Measurements from ENCODE around the gene ATP2C1. TPM values are rescaled to one million over a fixed set of nuclear protein-coding genes. Genes with fewer than 3 reads are reported as not detected.
"Not testable (repeated sequence)": the region's sequence is repeated elsewhere in the genome, so short reads cannot be mapped to it uniquely, and the experiment has no call there.

Gene ATP2C1
- total RNA-seq, 2 experiments from 2014 or later, result 51.3 to 56.2 TPM

GRCh38 chr3:130960139-130960795 lies 66.4 kb downstream of the ATP2C1 start:
- no peak overlapping the region for H3K4me3 Mint-ChIP-seq
- H3K27ac Mint-ChIP-seq, result no peak overlapping the region
- H3K36me3 Mint-ChIP-seq, result peaks cover 32% of the 10 kb centered on the region

DNA sequence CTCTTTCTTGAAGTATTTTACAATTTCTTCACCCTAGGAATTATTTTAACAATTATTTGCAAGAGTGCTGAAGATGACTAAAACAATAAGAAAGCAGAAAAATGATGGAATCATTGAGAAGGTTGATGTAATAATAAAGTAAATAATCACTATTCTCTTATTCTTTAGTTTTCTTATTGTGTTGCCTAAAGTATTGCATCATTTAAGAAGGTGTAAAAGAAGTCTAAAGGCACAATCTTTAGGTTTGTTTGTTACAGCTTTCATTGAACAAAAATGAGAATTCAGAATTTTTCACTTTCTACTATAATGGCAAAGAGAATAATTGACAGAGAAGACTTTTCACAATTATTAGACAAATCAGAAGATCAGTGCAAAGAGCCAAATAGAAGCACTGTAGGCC lies 67.6 kb downstream of the ATP2C1 start:
- Mint-ChIP-seq H3K4me1 (no peaks in the 10 kb centered on the region), H3K4me3 (no peak overlapping the region), H3K27ac (no peak overlapping the region), H3K9me3 (no peaks in the 10 kb centered on the region), H3K27me3 (no peaks in the 10 kb centered on the region), H3K36me3 (peaks cover 32% of the 10 kb centered on the region)
- POLR2A ChIA-PET, result no interaction called here
- no peak for DNase-seq
- ATAC-seq (ENCODE audit: low read depth), result no peak

More at GRCh38 chr3:130960139-130960795, 66.4 kb downstream of the ATP2C1 start:
- H3K4me1 Mint-ChIP-seq, result no peaks in the 10 kb centered on the region
- ATAC-seq (ENCODE audit: low read depth) (no peak), DNase-seq (no peak)
- H3K27me3 Mint-ChIP-seq, result no peaks in the 10 kb centered on the region
- POLR2A ChIA-PET, result no interaction called here
- no peaks in the 10 kb centered on the region for H3K9me3 Mint-ChIP-seq

DNA sequence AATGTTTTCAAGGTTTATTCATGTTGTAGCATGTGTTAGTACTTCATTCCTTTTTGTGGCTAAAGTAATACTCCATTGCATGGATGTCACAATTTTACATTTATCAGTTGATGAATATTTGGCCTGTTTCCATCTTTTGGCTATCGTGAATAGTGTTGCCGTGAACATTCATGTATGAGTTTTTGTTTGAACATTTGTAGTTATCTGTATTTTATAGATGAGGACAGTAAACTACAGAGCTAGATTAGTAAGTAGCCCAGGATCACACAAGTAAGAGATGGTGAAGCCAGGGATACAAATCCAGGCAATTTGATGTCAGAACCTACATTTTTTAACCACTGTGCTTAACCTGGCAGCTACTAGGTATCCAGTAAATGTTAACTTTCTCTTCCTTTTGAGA lies 69.6 kb downstream of the ATP2C1 start:
- POLR2A ChIA-PET, result no interaction called here
- Mint-ChIP-seq H3K9me3 (no peaks in the 10 kb centered on the region), H3K27me3 (no peaks in the 10 kb centered on the region), H3K4me1 (no peaks in the 10 kb centered on the region), H3K27ac (no peak overlapping the region), H3K36me3 (peaks cover 41% of the 10 kb centered on the region), H3K4me3 (no peak overlapping the region)
- DNase-seq (no peak), ATAC-seq (ENCODE audit: low read depth) (no peak)

- no peak overlapping the region for H3K27ac Mint-ChIP-seq
- H3K27me3 Mint-ChIP-seq, result no peaks in the 10 kb centered on the region
- no peak overlapping the region for H3K4me3 Mint-ChIP-seq
- H3K36me3 Mint-ChIP-seq, result peaks cover 44% of the 10 kb centered on the region
- ATAC-seq (ENCODE audit: low read depth), result no peak
- POLR2A ChIA-PET, result no interaction called here
- DNase-seq, result no peak
- H3K9me3 Mint-ChIP-seq, result no peaks in the 10 kb centered on the region
- no peaks in the 10 kb centered on the region for H3K4me1 Mint-ChIP-seq
Measured at GRCh38 chr3:130963878-130964277, 70.0 kb downstream of the ATP2C1 start.

DNA sequence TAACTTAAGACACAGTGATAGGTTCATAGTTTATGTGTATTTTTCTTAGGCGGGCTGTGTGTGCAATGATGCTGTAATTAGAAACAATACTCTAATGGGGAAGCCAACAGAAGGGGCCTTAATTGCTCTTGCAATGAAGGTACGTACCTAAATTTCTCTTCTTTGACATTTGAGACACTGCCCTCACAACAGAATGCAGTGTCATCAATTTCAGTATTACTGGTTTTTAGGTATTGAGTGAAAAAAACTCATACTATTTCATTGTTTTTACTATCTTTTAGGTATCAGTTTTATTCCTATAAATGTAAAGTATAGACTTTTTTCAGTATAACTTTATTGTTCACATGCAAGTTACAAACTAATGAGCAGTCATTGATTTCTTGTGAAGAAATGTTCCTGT lies 73.4 kb downstream of the ATP2C1 start:
- no peak overlapping the region for H3K27ac Mint-ChIP-seq
- H3K4me1 Mint-ChIP-seq, result no peaks in the 10 kb centered on the region
- H3K36me3 Mint-ChIP-seq, result peaks cover 45% of the 10 kb centered on the region
- DNase-seq, result no peak
- H3K4me3 Mint-ChIP-seq, result no peak overlapping the region
- H3K9me3 Mint-ChIP-seq, result no peaks in the 10 kb centered on the region
- ATAC-seq (ENCODE audit: low read depth), result no peak
- no peaks in the 10 kb centered on the region for H3K27me3 Mint-ChIP-seq
- POLR2A ChIA-PET, result no interaction called here

GRCh38 chr3:130968221-130968620 lies 74.3 kb downstream of the ATP2C1 start:
- POLR2A ChIA-PET, result no interaction called here
- no peak overlapping the region for H3K4me3 Mint-ChIP-seq
- peak overlapping the region; percentile 43 for H3K27ac Mint-ChIP-seq
- H3K4me1 Mint-ChIP-seq, result no peaks in the 10 kb centered on the region
- H3K9me3 Mint-ChIP-seq, result no peaks in the 10 kb centered on the region
- H3K36me3 Mint-ChIP-seq, result peaks cover 52% of the 10 kb centered on the region
- H3K27me3 Mint-ChIP-seq, result no peaks in the 10 kb centered on the region
- DNase-seq (no peak), ATAC-seq (ENCODE audit: low read depth) (no peak)

GRCh38 chr3:130969621-130970020 lies 75.7 kb downstream of the ATP2C1 start:
- Mint-ChIP-seq H3K36me3 (peaks cover 53% of the 10 kb centered on the region), H3K4me1 (no peaks in the 10 kb centered on the region), H3K4me3 (no peak overlapping the region), H3K9me3 (no peaks in the 10 kb centered on the region), H3K27ac (no peak overlapping the region), H3K27me3 (no peaks in the 10 kb centered on the region)
- POLR2A ChIA-PET, result interaction anchor here (0.6 kb wide), 1 partner anchor 67 kb away, joined by 3 read pairs; no protein-coding TSS in a partner anchor
- no peak for ATAC-seq (ENCODE audit: low read depth)
- no peak for DNase-seq

GRCh38 chr3:130971208-130971607 lies 77.3 kb downstream of the ATP2C1 start:
- Mint-ChIP-seq H3K27me3 (no peaks in the 10 kb centered on the region), H3K4me3 (no peak overlapping the region), H3K36me3 (peaks cover 44% of the 10 kb centered on the region), H3K9me3 (no peaks in the 10 kb centered on the region), H3K27ac (no peak overlapping the region), H3K4me1 (no peaks in the 10 kb centered on the region)
- POLR2A ChIA-PET, result no interaction called here
- ATAC-seq (ENCODE audit: low read depth) (no peak), DNase-seq (no peak)

GRCh38 chr3:130972592-130972991 lies 78.7 kb downstream of the ATP2C1 start:
- not testable (repeated sequence) for DNase-seq; H3K9me3 Mint-ChIP-seq; H3K27me3 Mint-ChIP-seq; H3K4me1 Mint-ChIP-seq; H3K27ac Mint-ChIP-seq; ATAC-seq (ENCODE audit: low read depth); H3K4me3 Mint-ChIP-seq
- POLR2A ChIA-PET, result interaction anchor here (0.6 kb wide), 1 partner anchor 225 kb away, joined by 3 read pairs; no protein-coding TSS in a partner anchor
- peaks cover 40% of the 10 kb centered on the region for H3K36me3 Mint-ChIP-seq

- Mint-ChIP-seq H3K4me1 (no peaks in the 10 kb centered on the region), H3K27ac (no peak overlapping the region), H3K9me3 (no peaks in the 10 kb centered on the region), H3K4me3 (no peak overlapping the region), H3K27me3 (no peaks in the 10 kb centered on the region), H3K36me3 (peaks cover 39% of the 10 kb centered on the region)
- POLR2A ChIA-PET, result interaction anchor here (0.6 kb wide), 1 partner anchor 226 kb away, joined by 3 read pairs; no protein-coding TSS in a partner anchor
- DNase-seq (no peak), ATAC-seq (ENCODE audit: low read depth) (no peak)
Measured at GRCh38 chr3:130973406-130973805, 79.5 kb downstream of the ATP2C1 start.

GRCh38 chr3:130974201-130974600 lies 80.3 kb downstream of the ATP2C1 start:
- Mint-ChIP-seq H3K4me3 (no peak overlapping the region), H3K36me3 (peaks cover 36% of the 10 kb centered on the region), H3K27ac (no peak overlapping the region), H3K9me3 (no peaks in the 10 kb centered on the region), H3K27me3 (no peaks in the 10 kb centered on the region), H3K4me1 (no peaks in the 10 kb centered on the region)
- ATAC-seq (ENCODE audit: low read depth) (no peak), DNase-seq (no peak)
- POLR2A ChIA-PET, result no interaction called here

DNA sequence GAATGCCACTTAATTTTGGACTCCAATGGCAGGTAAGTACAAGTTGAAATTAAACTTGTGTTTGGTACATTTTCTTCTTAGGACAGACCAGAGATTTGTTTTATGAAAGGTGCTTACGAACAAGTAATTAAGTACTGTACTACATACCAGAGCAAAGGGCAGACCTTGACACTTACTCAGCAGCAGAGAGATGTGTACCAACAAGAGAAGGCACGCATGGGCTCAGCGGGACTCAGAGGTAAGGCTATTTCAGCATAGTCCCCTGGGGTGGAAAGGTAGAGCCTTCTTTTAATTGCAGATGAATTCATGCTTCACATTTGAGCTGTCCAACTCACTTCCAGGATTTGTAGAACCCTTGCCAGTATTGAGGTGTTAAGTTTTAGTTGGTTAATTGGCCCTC lies 81.4 kb downstream of the ATP2C1 start:
- Mint-ChIP-seq H3K36me3 (peaks cover 31% of the 10 kb centered on the region), H3K27ac (no peak overlapping the region), H3K4me3 (no peak overlapping the region), H3K9me3 (no peaks in the 10 kb centered on the region), H3K4me1 (no peaks in the 10 kb centered on the region), H3K27me3 (no peaks in the 10 kb centered on the region)
- no peak for DNase-seq
- POLR2A ChIA-PET, result no interaction called here
- ATAC-seq (ENCODE audit: low read depth), result no peak

DNA sequence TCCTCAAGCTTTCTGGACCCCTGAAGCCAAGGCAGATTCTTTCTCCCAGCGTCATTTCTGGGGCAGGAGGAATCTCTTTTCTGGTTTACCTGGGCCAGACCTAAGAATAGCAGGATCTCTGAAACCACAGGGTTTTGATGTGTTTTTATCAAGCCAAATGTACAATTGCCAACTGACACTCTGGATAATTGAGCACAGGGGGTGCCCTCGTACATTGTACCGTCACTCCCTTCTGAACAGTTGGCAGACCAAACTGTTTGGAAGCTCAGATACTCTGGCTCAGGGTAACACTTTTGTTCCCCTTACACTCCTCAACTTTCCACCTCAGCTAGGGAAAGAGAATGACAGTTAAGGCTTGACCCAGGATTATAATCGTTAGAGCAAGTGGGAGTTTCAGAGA lies 82.8 kb downstream of the ATP2C1 start:
- DNase-seq, result no peak
- no peak for ATAC-seq (ENCODE audit: low read depth)
- Mint-ChIP-seq H3K27ac (no peak overlapping the region), H3K9me3 (no peaks in the 10 kb centered on the region), H3K36me3 (peaks cover 21% of the 10 kb centered on the region), H3K4me3 (no peak overlapping the region), H3K4me1 (no peaks in the 10 kb centered on the region), H3K27me3 (no peaks in the 10 kb centered on the region)
- POLR2A ChIA-PET, result no interaction called here

- POLR2A ChIA-PET, result no interaction called here
- Mint-ChIP-seq H3K27me3 (no peaks in the 10 kb centered on the region), H3K9me3 (no peaks in the 10 kb centered on the region), H3K27ac (no peak overlapping the region), H3K4me1 (no peaks in the 10 kb centered on the region), H3K4me3 (no peak overlapping the region), H3K36me3 (peaks cover 15% of the 10 kb centered on the region)
- no peak for DNase-seq
- ATAC-seq (ENCODE audit: low read depth), result no peak
Measured at GRCh38 chr3:130979117-130979516, 85.2 kb downstream of the ATP2C1 start.
